Karpas-422 (cell line): ENCODE results near the gene LIPC. TPM values are rescaled to one million over a fixed set of nuclear protein-coding genes. Genes with fewer than 3 reads are reported as not detected.

Experiments used
- DNase-seq: peaks from one replicate; pipeline ENCODE4 v3.0.0-alpha.2; 2015
- H2AFZ ChIP-seq: fragments of 200-600 bp; sonication (generic); 2 replicates; pipeline ENCODE4 v1.6.1; 2014; ENCODE audit warnings: antibody characterized with exemption, low read length, mixed read lengths
- H3K27ac ChIP-seq: fragments of 200-600 bp; sonication (generic); 2 replicates; pipeline ENCODE4 v1.5.1; 2014; ENCODE audit warnings: mild to moderate bottlenecking, low read length, moderate library complexity
- H3K27me3 ChIP-seq: fragments of 200-600 bp; sonication (generic); 2 replicates; pipeline ENCODE4 v1.6.1; 2014; ENCODE audit warnings: low read length, mixed read lengths
- H3K36me3 ChIP-seq: fragments of 200-600 bp; sonication (generic); 2 replicates; pipeline ENCODE4 v1.6.1; 2014; ENCODE audit warnings: low read length, mixed read lengths; ENCODE audit not compliant: insufficient read depth
- H3K4me1 ChIP-seq: fragments of 200-600 bp; sonication (generic); 2 replicates; pipeline ENCODE4 v1.6.1; 2014; ENCODE audit warnings: mild to moderate bottlenecking, low read length, mixed read lengths
- H3K4me2 ChIP-seq: fragments of 200-600 bp; sonication (generic); 2 replicates; pipeline ENCODE4 v1.6.1; 2014; ENCODE audit warnings: low read length, low read depth, mild to moderate bottlenecking; ENCODE audit not compliant: poor library complexity, severe bottlenecking
- H3K4me3 ChIP-seq: fragments of 200-600 bp; sonication (generic); 2 replicates; pipeline ENCODE4 v1.5.1; 2014; ENCODE audit warnings: mild to moderate bottlenecking, antibody characterized with exemption, low read length, mixed read lengths
- H3K79me2 ChIP-seq: fragments of 200-600 bp; sonication (generic); 2 replicates; pipeline ENCODE4 v1.6.1; 2014; ENCODE audit warnings: mild to moderate bottlenecking, low read length, mixed read lengths
- H3K9ac ChIP-seq: fragments of 200-600 bp; sonication (generic); 2 replicates; pipeline ENCODE4 v1.6.0; 2014; ENCODE audit warnings: low read length
- H3K9me2 ChIP-seq: fragments of 200-600 bp; sonication (generic), shearing (Covaris generic); replicated peaks from 2 replicates; pipeline ENCODE4 v1.6.0; 2014; ENCODE audit warnings: mild to moderate bottlenecking, low read length, moderate library complexity; ENCODE audit not compliant: insufficient read depth
- H3K9me3 ChIP-seq: fragments of 300-700, 200-600 bp; sonication (generic); 2 replicates; pipeline ENCODE4 v1.6.1; 2014; ENCODE audit warnings: low read length, mixed read lengths
- H4K20me1 ChIP-seq: fragments of 200-600 bp; sonication (generic); 2 replicates; pipeline ENCODE4 v1.6.1; 2014; ENCODE audit warnings: mild to moderate bottlenecking, antibody characterized with exemption, low read length, low read depth; ENCODE audit not compliant: insufficient read depth
- total RNA-seq: library from RNA; depleted of rRNA; stranded (reverse); fragments of >200 nt; shearing (Covaris generic); gene quantifications from 2 replicates; pipeline ENCODE4 v1.2.3, GENCODE V29; 2014; ENCODE audit warnings: low replicate concordance

The LIPC gene
- total RNA-seq, 1 experiment from 2014 or later, result not detected

GRCh38 chr15:58487724-58488120, 55.9 kb downstream of the LIPC start:
- Histone ChIP-seq H3K27ac (no peak overlapping the region), H2AFZ (no peak overlapping the region), H3K27me3 (no peaks in the 10 kb centered on the region), H3K9me3 (no peaks in the 10 kb centered on the region), H3K36me3 (no peaks in the 10 kb centered on the region), H3K4me2 (no peak overlapping the region), H3K9me2 (no peaks in the 10 kb centered on the region), H3K79me2 (no peaks in the 10 kb centered on the region), H3K4me3 (no peak overlapping the region), H3K4me1 (no peaks in the 10 kb centered on the region), H4K20me1 (no peaks in the 10 kb centered on the region), H3K9ac (no peak overlapping the region)
- no peak for DNase-seq

- no peaks in the 10 kb centered on the region for H3K36me3 ChIP-seq
- H3K27me3 ChIP-seq, result no peaks in the 10 kb centered on the region
Measured at GRCh38 chr15:58489289-58490085, 57.7 kb downstream of the LIPC start.

GRCh38 chr15:58490086-58490887, 58.5 kb downstream of the LIPC start:
- Histone ChIP-seq H3K9me2 (no peaks in the 10 kb centered on the region), H3K79me2 (no peaks in the 10 kb centered on the region), H4K20me1 (no peaks in the 10 kb centered on the region), H3K9me3 (no peaks in the 10 kb centered on the region), H3K27me3 (no peaks in the 10 kb centered on the region), H3K27ac (no peak overlapping the region), H3K9ac (no peak overlapping the region), H3K36me3 (no peaks in the 10 kb centered on the region), H2AFZ (no peak overlapping the region), H3K4me3 (no peak overlapping the region), H3K4me2 (no peak overlapping the region), H3K4me1 (no peaks in the 10 kb centered on the region)
- DNase-seq, result no peak

More at GRCh38 chr15:58489289-58490085, 57.7 kb downstream of the LIPC start:
- H3K9me3 ChIP-seq, result no peaks in the 10 kb centered on the region
- H2AFZ ChIP-seq, result no peak overlapping the region
- H3K9ac ChIP-seq, result no peak overlapping the region
- no peak for DNase-seq
- H3K27ac ChIP-seq, result no peak overlapping the region
- H3K9me2 ChIP-seq, result no peaks in the 10 kb centered on the region
- H3K4me1 ChIP-seq, result no peaks in the 10 kb centered on the region
- no peaks in the 10 kb centered on the region for H3K79me2 ChIP-seq
- no peaks in the 10 kb centered on the region for H4K20me1 ChIP-seq
- no peak overlapping the region for H3K4me3 ChIP-seq
- H3K4me2 ChIP-seq, result no peak overlapping the region

GRCh38 chr15:58490888-58491473, 59.2 kb downstream of the LIPC start:
- no peak for DNase-seq
- Histone ChIP-seq H3K9ac (no peak overlapping the region), H3K9me2 (no peaks in the 10 kb centered on the region), H3K4me3 (no peak overlapping the region), H3K27ac (no peak overlapping the region), H3K4me2 (no peak overlapping the region), H3K9me3 (no peaks in the 10 kb centered on the region), H4K20me1 (no peaks in the 10 kb centered on the region), H3K36me3 (no peaks in the 10 kb centered on the region), H2AFZ (no peak overlapping the region), H3K79me2 (no peaks in the 10 kb centered on the region), H3K27me3 (no peaks in the 10 kb centered on the region), H3K4me1 (no peaks in the 10 kb centered on the region)

- Histone ChIP-seq H3K36me3 (no peaks in the 10 kb centered on the region), H3K27ac (no peak overlapping the region), H3K79me2 (no peaks in the 10 kb centered on the region), H3K4me1 (no peaks in the 10 kb centered on the region), H3K9me3 (no peaks in the 10 kb centered on the region), H2AFZ (no peak overlapping the region), H3K4me2 (no peak overlapping the region), H3K9ac (no peak overlapping the region), H3K4me3 (no peak overlapping the region), H4K20me1 (no peaks in the 10 kb centered on the region), H3K27me3 (no peaks in the 10 kb centered on the region), H3K9me2 (no peaks in the 10 kb centered on the region)
- DNase-seq, result no peak
Measured at GRCh38 chr15:58491499-58492202, 59.9 kb downstream of the LIPC start.

GRCh38 chr15:58492661-58493397, 61.0 kb downstream of the LIPC start:
- H3K27ac ChIP-seq, result no peak overlapping the region
- H3K4me2 ChIP-seq, result no peak overlapping the region
- no peaks in the 10 kb centered on the region for H3K9me3 ChIP-seq
- H3K9ac ChIP-seq, result no peak overlapping the region
- H2AFZ ChIP-seq, result no peak overlapping the region
- H3K9me2 ChIP-seq, result no peaks in the 10 kb centered on the region
- H3K4me1 ChIP-seq, result no peaks in the 10 kb centered on the region
- no peak for DNase-seq
- H4K20me1 ChIP-seq, result no peaks in the 10 kb centered on the region
- H3K27me3 ChIP-seq, result no peaks in the 10 kb centered on the region
- no peak overlapping the region for H3K4me3 ChIP-seq
- H3K36me3 ChIP-seq, result no peaks in the 10 kb centered on the region
- no peaks in the 10 kb centered on the region for H3K79me2 ChIP-seq

- no peaks in the 10 kb centered on the region for H3K4me1 ChIP-seq
- no peak overlapping the region for H3K4me3 ChIP-seq
- no peaks in the 10 kb centered on the region for H3K27me3 ChIP-seq
- no peak overlapping the region for H3K9ac ChIP-seq
- H3K9me2 ChIP-seq, result no peaks in the 10 kb centered on the region
- no peak overlapping the region for H3K4me2 ChIP-seq
- no peaks in the 10 kb centered on the region for H3K36me3 ChIP-seq
- no peak overlapping the region for H3K27ac ChIP-seq
- H2AFZ ChIP-seq, result no peak overlapping the region
- H4K20me1 ChIP-seq, result no peaks in the 10 kb centered on the region
- DNase-seq, result no peak
- no peaks in the 10 kb centered on the region for H3K9me3 ChIP-seq
- no peaks in the 10 kb centered on the region for H3K79me2 ChIP-seq
Measured at GRCh38 chr15:58494567-58494966, 62.8 kb downstream of the LIPC start.
